HEK293 (cell line): ENCODE measurements around the gene CBX8.

Experiments used
- AEBP2 ChIP-seq: fragments of 450-650 bp; formaldehyde crosslinking; IDR thresholded peaks from 2 replicates; pipeline ENCODE4 v1.5.1; 2016; ENCODE audit warnings: missing biosample characterization, missing genetic modification characterization, borderline replicate concordance
- BCL6B ChIP-seq: fragments of 450-650 bp; formaldehyde crosslinking; IDR thresholded peaks from 2 replicates; pipeline ENCODE4 v1.5.1; 2017; ENCODE audit warnings: missing biosample characterization, missing genetic modification characterization
- KLF1 ChIP-seq: fragments of 450-650 bp; formaldehyde crosslinking; IDR thresholded peaks from 2 replicates; pipeline ENCODE4 v1.5.1; 2016; ENCODE audit warnings: missing biosample characterization, missing genetic modification characterization
- PBX3 ChIP-seq: sonication (generic); formaldehyde crosslinking; IDR thresholded peaks from 2 replicates; pipeline ENCODE4 v1.8.1; 2022; ENCODE audit warnings: mild to moderate bottlenecking, moderate library complexity, missing genetic modification reagents
- PRDM2 ChIP-seq: fragments of 450-650 bp; formaldehyde crosslinking; IDR thresholded peaks from 2 replicates; pipeline ENCODE4 v1.5.1; 2016; ENCODE audit warnings: missing biosample characterization, missing genetic modification characterization, borderline replicate concordance
- TRIM28 ChIP-seq: IDR thresholded peaks from 2 replicates; pipeline ENCODE4 v1.6.1; 2011; ENCODE audit warnings: low read length, control low read depth, borderline replicate concordance
- ZBTB8A ChIP-seq: fragments of 450-650 bp; formaldehyde crosslinking; IDR thresholded peaks from 2 replicates; pipeline ENCODE4 v1.5.1; 2016; ENCODE audit warnings: missing biosample characterization, missing genetic modification characterization
- ZNF121 ChIP-seq: fragments of 450-650 bp; formaldehyde crosslinking; IDR thresholded peaks from 2 replicates; pipeline ENCODE4 v1.5.1; 2016; ENCODE audit warnings: missing biosample characterization, missing genetic modification characterization
- ZNF133 ChIP-seq: fragments of 450-650 bp; formaldehyde crosslinking; IDR thresholded peaks from 2 replicates; pipeline ENCODE4 v1.5.1; 2016; ENCODE audit warnings: missing biosample characterization, missing genetic modification characterization
- ZNF157 ChIP-seq: fragments of 450-650 bp; formaldehyde crosslinking; IDR thresholded peaks from 2 replicates; pipeline ENCODE4 v1.5.1; 2016; ENCODE audit warnings: missing biosample characterization, missing genetic modification characterization
- ZNF174 ChIP-seq: fragments of 450-650 bp; formaldehyde crosslinking; IDR thresholded peaks from 2 replicates; pipeline ENCODE4 v1.5.0; 2017; ENCODE audit warnings: missing biosample characterization, mild to moderate bottlenecking, missing genetic modification characterization
- ZNF23 ChIP-seq: fragments of 450-650 bp; formaldehyde crosslinking; IDR thresholded peaks from 2 replicates; pipeline ENCODE4 v1.5.1; 2016; ENCODE audit warnings: missing biosample characterization, missing genetic modification characterization, borderline replicate concordance
- ZNF280D ChIP-seq: fragments of 450-650 bp; formaldehyde crosslinking; IDR thresholded peaks from 2 replicates; pipeline ENCODE4 v1.5.1; 2016; ENCODE audit warnings: missing biosample characterization, missing genetic modification characterization
- ZNF350 ChIP-seq: fragments of 450-650 bp; formaldehyde crosslinking; IDR thresholded peaks from 2 replicates; pipeline ENCODE4 v1.5.0; 2017; ENCODE audit warnings: missing biosample characterization, mild to moderate bottlenecking, missing genetic modification characterization
- ZNF488 ChIP-seq: fragments of 450-650 bp; formaldehyde crosslinking; IDR thresholded peaks from 2 replicates; pipeline ENCODE4 v1.5.1; 2016; ENCODE audit warnings: missing biosample characterization, missing genetic modification characterization
- ZNF548 ChIP-seq: fragments of 450-650 bp; formaldehyde crosslinking; IDR thresholded peaks from 2 replicates; pipeline ENCODE4 v1.5.1; 2016; ENCODE audit warnings: missing biosample characterization, missing genetic modification characterization
- ZNF585B ChIP-seq: fragments of 450-650 bp; formaldehyde crosslinking; IDR thresholded peaks from 2 replicates; pipeline ENCODE4 v1.5.1; 2016; ENCODE audit warnings: missing biosample characterization, missing genetic modification characterization
- ZNF654 ChIP-seq: fragments of 450-650 bp; formaldehyde crosslinking; IDR thresholded peaks from 2 replicates; pipeline ENCODE4 v1.5.1; 2016; ENCODE audit warnings: low read depth, missing biosample characterization, missing genetic modification characterization
- ZNF660 ChIP-seq: fragments of 450-650 bp; IDR thresholded peaks from 2 replicates; pipeline ENCODE4 v1.5.1; 2018; ENCODE audit warnings: missing biosample characterization, mild to moderate bottlenecking, missing genetic modification characterization
- ZNF747 ChIP-seq: fragments of 450-650 bp; formaldehyde crosslinking; IDR thresholded peaks from 2 replicates; pipeline ENCODE4 v1.5.1; 2016; ENCODE audit warnings: missing biosample characterization, missing genetic modification characterization

Gene CBX8

GRCh38 chr17:79810130-79811010 is 13.5 kb upstream of the CBX8 start (continued):
- TF ChIP-seq PRDM2 (tag by site-specific recombination) (no peak), PBX3 (CRISPR knock-in tag) (no peak), ZNF488 (tag by site-specific recombination) (no peak), BCL6B (tag by site-specific recombination) (no peak), ZNF548 (no peak), ZNF654 (tag by site-specific recombination) (no peak), ZNF174 (no peak), ZBTB8A (tag by site-specific recombination) (peak; percentile 90), ZNF585B (tag by site-specific recombination) (no peak), KLF1 (tag by site-specific recombination) (no peak), ZNF121 (tag by site-specific recombination) (no peak), ZNF280D (tag by site-specific recombination) (no peak), TRIM28 (no peak), ZNF23 (tag by site-specific recombination) (no peak), ZNF747 (tag by site-specific recombination) (no peak), ZNF660 (tag by site-specific recombination) (no peak), ZNF133 (tag by site-specific recombination) (no peak), ZNF157 (tag by site-specific recombination) (no peak), ZNF350 (no peak), AEBP2 (tag by site-specific recombination) (no peak)
